ES-I3 (cell line): ENCODE results near the gene USP8.
"Not testable (repeated sequence)": the region's sequence is repeated elsewhere in the genome, so short reads cannot be mapped to it uniquely, and the experiment has no call there.

Experiments used
- H3K36me3 ChIP-seq: 2 replicates; pipeline ENCODE4 v1.6.1; 2013; ENCODE audit warnings: mild to moderate bottlenecking, low read length, control low read depth, moderate library complexity; ENCODE audit not compliant: insufficient read depth
- H3K4me1 ChIP-seq: 2 replicates; pipeline ENCODE4 v1.6.1; 2013; ENCODE audit warnings: mild to moderate bottlenecking, control low read depth, low read length; ENCODE audit not compliant: insufficient read depth
- H3K9ac ChIP-seq: 2 replicates; pipeline ENCODE4 v1.6.1; 2013; ENCODE audit warnings: low read depth, mild to moderate bottlenecking, low read length, moderate library complexity
- H3K9me3 ChIP-seq: 2 replicates; pipeline ENCODE4 v1.6.1; 2013; ENCODE audit warnings: mild to moderate bottlenecking, low read length, moderate library complexity; ENCODE audit not compliant: control insufficient read depth, insufficient read depth

Gene USP8

DNA sequence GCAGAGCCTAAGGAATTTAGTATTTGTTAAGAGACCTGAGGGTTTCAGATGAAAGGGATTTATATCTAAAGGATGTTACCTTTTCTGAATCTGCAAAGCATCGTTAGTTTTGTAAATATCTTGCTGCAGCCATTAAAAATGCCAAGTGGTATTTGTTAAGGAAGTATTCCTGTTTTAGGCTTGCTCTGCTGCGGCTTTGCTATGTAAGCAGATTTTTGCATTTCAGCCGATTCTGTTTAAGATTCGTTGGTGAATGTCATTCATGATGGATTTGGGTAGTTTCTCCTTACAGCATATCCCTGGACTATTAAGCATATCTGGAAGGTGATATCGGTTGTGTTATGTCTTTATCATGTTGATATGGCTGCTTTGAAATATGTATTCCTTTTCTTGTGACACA, 1.0 kb downstream of the USP8 start:
- Histone ChIP-seq H3K36me3 (peaks cover 3% of the 10 kb centered on the region; the same call in 1 of the 2 replicates), H3K9me3 (no peaks in the 10 kb centered on the region), H3K9ac (peak overlapping the region; percentile 99), H3K4me1 (no peaks in the 10 kb centered on the region)

GRCh38 chr15:50425678-50426246, 1.6 kb downstream of the USP8 start:
- H3K9ac ChIP-seq, H3K9me3 ChIP-seq, H3K4me1 ChIP-seq, H3K36me3 ChIP-seq: not testable (repeated sequence)

GRCh38 chr15:50426428-50426827, 2.2 kb downstream of the USP8 start:
- Histone ChIP-seq H3K9me3 (no peaks in the 10 kb centered on the region), H3K36me3 (peaks cover 3% of the 10 kb centered on the region; the same call in 1 of the 2 replicates), H3K4me1 (no peaks in the 10 kb centered on the region)

GRCh38 chr15:50431204-50431603, 7.0 kb downstream of the USP8 start:
- H3K36me3 ChIP-seq = peaks cover 3% of the 10 kb centered on the region; the same call in 1 of the 2 replicates
- H3K9me3 ChIP-seq = no peaks in the 10 kb centered on the region
- H3K9ac ChIP-seq = no peak overlapping the region

More at GRCh38 chr15:50426428-50426827, 2.2 kb downstream of the USP8 start:
- no peak overlapping the region for H3K9ac ChIP-seq

GRCh38 chr15:50432230-50432629, 8.0 kb downstream of the USP8 start:
- Histone ChIP-seq H3K36me3 (no peaks in the 10 kb centered on the region), H3K9ac (no peak overlapping the region), H3K9me3 (no peaks in the 10 kb centered on the region), H3K4me1 (no peaks in the 10 kb centered on the region)

More at GRCh38 chr15:50431204-50431603, 7.0 kb downstream of the USP8 start:
- no peaks in the 10 kb centered on the region for H3K4me1 ChIP-seq

GRCh38 chr15:50435772-50436171, 11.6 kb downstream of the USP8 start:
- Histone ChIP-seq H3K9ac (no peak overlapping the region), H3K36me3 (no peaks in the 10 kb centered on the region), H3K4me1 (no peaks in the 10 kb centered on the region), H3K9me3 (no peaks in the 10 kb centered on the region)

GRCh38 chr15:50438251-50438650, 14.0 kb downstream of the USP8 start:
- H3K9ac ChIP-seq = no peak overlapping the region

GRCh38 chr15:50440932-50441331, 16.7 kb downstream of the USP8 start:
- H3K36me3 ChIP-seq = 0 out of 2 replicates have a peak, but pooled peaks cover 2% of the 10 kb centered on the region
- H3K4me1 ChIP-seq = no peaks in the 10 kb centered on the region
- H3K9ac ChIP-seq = no peak overlapping the region
- H3K9me3 ChIP-seq = no peaks in the 10 kb centered on the region

More at GRCh38 chr15:50438251-50438650, 14.0 kb downstream of the USP8 start:
- Histone ChIP-seq H3K36me3 (no peaks in the 10 kb centered on the region), H3K4me1 (no peaks in the 10 kb centered on the region), H3K9me3 (no peaks in the 10 kb centered on the region)

GRCh38 chr15:50452927-50453326, 28.7 kb downstream of the USP8 start:
- Histone ChIP-seq H3K36me3 (peaks cover 9% of the 10 kb centered on the region), H3K4me1 (no peaks in the 10 kb centered on the region), H3K9me3 (no peaks in the 10 kb centered on the region), H3K9ac (no peak overlapping the region)

GRCh38 chr15:50458348-50459112, 34.3 kb downstream of the USP8 start:
- Histone ChIP-seq H3K4me1 (peaks cover 2% of the 10 kb centered on the region; the same call in 1 of the 2 replicates), H3K9me3 (no peaks in the 10 kb centered on the region), H3K9ac (no peak overlapping the region), H3K36me3 (peaks cover 11% of the 10 kb centered on the region; the same call in 1 of the 2 replicates)

- H3K9me3 ChIP-seq = no peaks in the 10 kb centered on the region
- peaks cover 5% of the 10 kb centered on the region; the same call in 1 of the 2 replicates for H3K36me3 ChIP-seq
- peaks cover 12% of the 10 kb centered on the region; the same call in 1 of the 2 replicates for H3K4me1 ChIP-seq
- no peak overlapping the region for H3K9ac ChIP-seq
These were observed 39.5 kb downstream of the USP8 start for GRCh38 chr15:50463423-50464358.

DNA sequence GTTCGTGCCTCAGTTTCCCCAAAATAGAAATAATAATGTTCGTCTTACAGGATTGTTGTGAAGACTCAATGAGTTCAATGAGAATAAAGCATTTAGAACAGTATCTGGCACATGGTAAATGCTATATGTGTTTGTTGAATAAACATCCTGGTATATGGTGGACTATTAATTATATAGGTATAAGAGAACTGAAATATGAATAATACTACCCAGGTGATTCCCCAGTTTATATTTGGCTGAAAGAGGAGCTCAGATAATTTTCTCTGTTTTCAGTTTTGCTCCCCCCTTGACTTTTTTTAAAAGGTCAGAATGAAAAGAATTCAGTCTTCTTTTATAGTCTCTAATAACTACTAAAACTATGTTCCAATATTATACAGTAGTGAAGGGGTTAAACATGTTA, 46.9 kb downstream of the USP8 start:
- Histone ChIP-seq H3K4me1 (peaks cover 4% of the 10 kb centered on the region; the same call in 1 of the 2 replicates), H3K9me3 (no peaks in the 10 kb centered on the region), H3K9ac (no peak overlapping the region), H3K36me3 (peaks cover 5% of the 10 kb centered on the region; the same call in 1 of the 2 replicates)

- Histone ChIP-seq H3K9me3 (no peaks in the 10 kb centered on the region), H3K4me1 (no peaks in the 10 kb centered on the region), H3K9ac (no peak overlapping the region), H3K36me3 (peaks cover 7% of the 10 kb centered on the region; the same call in 1 of the 2 replicates)
These were observed 51.9 kb downstream of the USP8 start for GRCh38 chr15:50476143-50476542.

DNA sequence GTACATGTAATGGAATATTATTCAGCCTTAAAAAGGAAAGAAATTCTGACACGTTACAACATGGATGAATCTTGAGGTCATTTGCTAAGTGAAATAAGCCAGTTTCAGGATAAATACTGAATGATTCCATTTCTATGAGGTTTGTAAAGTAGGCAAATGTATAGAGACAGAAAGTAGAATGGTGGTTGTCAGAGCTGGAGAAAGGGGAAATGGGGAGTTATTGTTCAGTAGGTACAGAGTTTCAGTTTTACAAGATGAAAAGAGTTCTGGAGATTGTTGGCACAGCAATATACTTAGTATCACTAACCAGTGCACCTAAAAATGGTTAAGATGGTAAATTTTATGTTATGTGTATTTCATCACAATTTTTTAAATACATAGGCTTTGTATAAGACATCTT, 60.6 kb downstream of the USP8 start:
- no peaks in the 10 kb centered on the region; the same call in 1 of the 2 replicates for H3K36me3 ChIP-seq
- no peaks in the 10 kb centered on the region for H3K4me1 ChIP-seq
- H3K9ac ChIP-seq = no peak overlapping the region
- H3K9me3 ChIP-seq = no peaks in the 10 kb centered on the region
